OCI-LY1 (cell line): ENCODE data around the gene BTBD10.
A peak's percentile ranks its signal among the peaks of the same experiment; 100 is the strongest.

Source experiments
- H2AFZ ChIP-seq: fragments of 200-600 bp; sonication (generic), shearing (Covaris generic); 2 replicates; pipeline ENCODE4 v1.6.0; 2014; ENCODE audit warnings: antibody characterized with exemption, mild to moderate bottlenecking, low read length
- H3F3A ChIP-seq: fragments of 200-600 bp; sonication (generic), shearing (Covaris generic); 2 replicates; pipeline ENCODE4 v1.6.0; 2014; ENCODE audit warnings: mild to moderate bottlenecking, antibody characterized with exemption, low read length, moderate library complexity; ENCODE audit not compliant: insufficient read depth
- H3K27ac ChIP-seq: fragments of 200-600 bp; sonication (generic); 2 replicates; pipeline ENCODE4 v1.5.1; 2014; ENCODE audit warnings: low read length, mixed run types, mild to moderate bottlenecking, low read depth; ENCODE audit not compliant: poor library complexity, severe bottlenecking
- H3K27me3 ChIP-seq: fragments of 200-600 bp; sonication (generic); 2 replicates; pipeline ENCODE4 v1.6.0; 2014; ENCODE audit warnings: antibody characterized with exemption, mild to moderate bottlenecking, low read length, moderate library complexity; ENCODE audit not compliant: insufficient read depth
- H3K36me3 ChIP-seq: fragments of 200-600 bp; sonication (generic); 2 replicates; pipeline ENCODE4 v1.6.1; 2014; ENCODE audit warnings: mild to moderate bottlenecking, antibody characterized with exemption, low read length, moderate library complexity, mixed read lengths; ENCODE audit not compliant: insufficient read depth
- H3K4me1 ChIP-seq: fragments of 200-600 bp; sonication (generic); 2 replicates; pipeline ENCODE4 v1.5.1; 2014; ENCODE audit warnings: mild to moderate bottlenecking, low read length, moderate library complexity; ENCODE audit not compliant: insufficient read depth, severe bottlenecking
- H3K4me2 ChIP-seq: fragments of 200-600 bp; sonication (generic), shearing (Covaris generic); 2 replicates; pipeline ENCODE4 v1.6.1; 2014; ENCODE audit warnings: low read length
- H3K4me3 ChIP-seq: fragments of 200-600 bp; sonication (generic); 2 replicates; pipeline ENCODE4 v1.5.1; 2014; ENCODE audit warnings: low read length, low read depth, mild to moderate bottlenecking, mixed read lengths; ENCODE audit not compliant: poor library complexity, severe bottlenecking
- H3K79me2 ChIP-seq: fragments of 200-600 bp; shearing (Covaris generic); 2 replicates; pipeline ENCODE4 v1.6.1; 2016; ENCODE audit warnings: mixed run types, low read length, mixed read lengths; ENCODE audit not compliant: insufficient read depth
- H3K9ac ChIP-seq: fragments of 200-600 bp; sonication (generic), shearing (Covaris generic); 2 replicates; pipeline ENCODE4 v1.6.1; 2014; ENCODE audit warnings: mild to moderate bottlenecking, low read length, mixed read lengths
- H3K9me2 ChIP-seq: fragments of 200-600 bp; sonication (generic), shearing (Covaris generic); 2 replicates; pipeline ENCODE4 v1.6.1; 2014; ENCODE audit warnings: low read depth, mild to moderate bottlenecking, low read length, mixed read lengths
- H3K9me3 ChIP-seq: fragments of 200-600 bp; shearing (Covaris generic); 2 replicates; pipeline ENCODE4 v1.6.1; 2014; ENCODE audit warnings: low read length, mixed read lengths
- H4K20me1 ChIP-seq: fragments of 200-600 bp; sonication (generic), shearing (Covaris generic); 2 replicates; pipeline ENCODE4 v1.6.0; 2016; ENCODE audit warnings: mild to moderate bottlenecking, low read length; ENCODE audit not compliant: insufficient read depth
- EZH2 ChIP-seq: fragments of 200-600 bp; sonication (generic), shearing (Covaris generic); IDR thresholded peaks from 2 replicates; pipeline ENCODE4 v1.8.0; 2017; ENCODE audit warnings: borderline replicate concordance, mixed run types, mild to moderate bottlenecking, antibody characterized with exemption, low read length, moderate library complexity, mixed read lengths
- TF ChIP-seq, protein P1 (sequence below): fragments of 200-600 bp; sonication (generic), shearing (Covaris generic); IDR thresholded peaks from 2 replicates; pipeline ENCODE4 v1.5.1; 2017; ENCODE audit warnings: mild to moderate bottlenecking, antibody characterized with exemption, low read length, moderate library complexity, mixed read lengths

The BTBD10 gene

DNA sequence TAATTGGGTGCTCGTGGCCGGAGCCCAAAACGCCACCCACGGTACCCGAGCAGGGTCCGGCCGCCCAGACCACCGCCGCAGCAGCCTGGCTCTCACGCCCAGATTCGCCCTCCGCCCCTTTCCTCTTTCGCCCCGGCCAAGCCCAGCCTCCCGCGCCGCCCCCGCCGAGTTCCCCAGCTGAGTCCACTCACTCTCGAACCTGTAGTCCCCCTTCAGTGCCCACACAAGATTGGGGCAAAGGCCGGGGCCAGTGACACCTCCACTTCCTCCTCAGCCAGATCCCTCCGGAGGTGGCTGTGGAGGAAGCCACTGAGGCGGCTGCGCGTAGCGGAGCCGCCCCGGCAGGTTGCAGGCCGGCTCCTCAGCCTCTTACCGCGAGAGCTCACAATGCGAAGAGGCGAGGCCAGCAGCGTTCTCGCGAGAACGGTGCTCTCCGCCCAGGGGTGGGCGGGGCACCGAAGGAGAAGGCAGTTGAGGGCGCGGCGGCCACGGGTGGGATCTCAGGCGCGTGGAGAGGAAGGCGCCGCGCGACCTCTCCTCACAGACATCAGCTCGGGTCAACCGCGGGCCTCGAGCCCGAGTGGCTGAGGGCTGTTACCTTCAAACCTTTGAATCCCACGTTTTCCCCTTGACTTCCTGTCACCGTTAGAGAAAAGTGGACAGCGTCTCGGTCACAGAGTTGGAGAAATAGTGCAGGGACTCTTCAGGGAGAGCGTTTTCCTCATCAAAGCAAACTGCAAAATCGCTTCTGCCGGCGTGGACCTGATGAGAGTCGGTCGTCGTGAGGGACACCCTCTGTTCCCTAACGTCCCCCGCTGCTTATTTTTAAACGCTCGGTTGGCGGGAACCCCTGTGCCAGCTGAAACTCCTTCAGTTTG lies at the start of gene BTBD10:
TSS of gene BTBD10 (minus strand) at position 322 of the 878 bp plus-strand sequence. CDS start 18,098 bp downstream, outside the sequence.
- Histone ChIP-seq H3K9ac (peak within 1 kb of the TSS; percentile 89), H3K36me3 (peaks cover 4% of the 10 kb centered on the region; the same call in 1 of the 2 replicates), H4K20me1 (no peaks in the 10 kb centered on the region), H3K27me3 (no peaks in the 10 kb centered on the region), H3F3A (no peaks in the 10 kb centered on the region), H3K4me2 (peak within 1 kb of the TSS; percentile 98), H2AFZ (0 out of 2 replicates have a peak within 1 kb of the TSS, but pooled peaks have one; percentile 19), H3K9me3 (no peaks in the 10 kb centered on the region), H3K4me3 (peak within 1 kb of the TSS; percentile 72), H3K79me2 (peaks cover 41% of the 10 kb centered on the region), H3K4me1 (peaks cover 22% of the 10 kb centered on the region), H3K27ac (peak within 1 kb of the TSS; percentile 53), H3K9me2 (no peaks in the 10 kb centered on the region)
- TF ChIP-seq EZH2 = no peak
- TF ChIP-seq, protein P1, sequence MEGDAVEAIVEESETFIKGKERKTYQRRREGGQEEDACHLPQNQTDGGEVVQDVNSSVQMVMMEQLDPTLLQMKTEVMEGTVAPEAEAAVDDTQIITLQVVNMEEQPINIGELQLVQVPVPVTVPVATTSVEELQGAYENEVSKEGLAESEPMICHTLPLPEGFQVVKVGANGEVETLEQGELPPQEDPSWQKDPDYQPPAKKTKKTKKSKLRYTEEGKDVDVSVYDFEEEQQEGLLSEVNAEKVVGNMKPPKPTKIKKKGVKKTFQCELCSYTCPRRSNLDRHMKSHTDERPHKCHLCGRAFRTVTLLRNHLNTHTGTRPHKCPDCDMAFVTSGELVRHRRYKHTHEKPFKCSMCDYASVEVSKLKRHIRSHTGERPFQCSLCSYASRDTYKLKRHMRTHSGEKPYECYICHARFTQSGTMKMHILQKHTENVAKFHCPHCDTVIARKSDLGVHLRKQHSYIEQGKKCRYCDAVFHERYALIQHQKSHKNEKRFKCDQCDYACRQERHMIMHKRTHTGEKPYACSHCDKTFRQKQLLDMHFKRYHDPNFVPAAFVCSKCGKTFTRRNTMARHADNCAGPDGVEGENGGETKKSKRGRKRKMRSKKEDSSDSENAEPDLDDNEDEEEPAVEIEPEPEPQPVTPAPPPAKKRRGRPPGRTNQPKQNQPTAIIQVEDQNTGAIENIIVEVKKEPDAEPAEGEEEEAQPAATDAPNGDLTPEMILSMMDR = no peak

DNA sequence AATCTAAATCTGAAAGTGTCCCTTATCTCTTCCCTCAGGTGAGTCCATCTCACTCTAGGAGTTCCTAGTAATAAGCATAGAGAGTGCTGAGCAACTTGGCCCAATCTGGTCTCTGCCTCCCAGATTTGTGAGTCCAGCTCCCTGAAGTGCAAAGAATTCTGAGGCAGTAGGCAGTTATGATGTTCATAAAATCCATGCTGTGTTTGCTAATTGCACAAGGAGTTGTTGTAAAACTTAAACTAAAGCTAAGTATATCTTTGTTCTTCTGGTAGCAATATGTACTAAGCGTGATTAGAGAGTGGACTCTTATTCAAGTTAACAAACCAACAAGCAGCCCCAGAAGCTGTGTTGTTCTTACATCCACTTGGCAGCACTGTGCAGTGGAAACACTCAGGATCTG lies 40.4 kb upstream of the BTBD10 start:
- Histone ChIP-seq H3K4me2 (no peak overlapping the region), H3K27ac (no peak overlapping the region), H3K27me3 (no peaks in the 10 kb centered on the region), H3K9me2 (no peaks in the 10 kb centered on the region), H3K4me3 (no peak overlapping the region), H3K9me3 (no peaks in the 10 kb centered on the region), H3K36me3 (no peaks in the 10 kb centered on the region), H3K9ac (no peak overlapping the region), H3K79me2 (no peaks in the 10 kb centered on the region), H3K4me1 (no peaks in the 10 kb centered on the region), H3F3A (no peaks in the 10 kb centered on the region), H2AFZ (no peak overlapping the region), H4K20me1 (no peaks in the 10 kb centered on the region)
- TF ChIP-seq EZH2 = no peak
- TF ChIP-seq, protein P1 = no peak

DNA sequence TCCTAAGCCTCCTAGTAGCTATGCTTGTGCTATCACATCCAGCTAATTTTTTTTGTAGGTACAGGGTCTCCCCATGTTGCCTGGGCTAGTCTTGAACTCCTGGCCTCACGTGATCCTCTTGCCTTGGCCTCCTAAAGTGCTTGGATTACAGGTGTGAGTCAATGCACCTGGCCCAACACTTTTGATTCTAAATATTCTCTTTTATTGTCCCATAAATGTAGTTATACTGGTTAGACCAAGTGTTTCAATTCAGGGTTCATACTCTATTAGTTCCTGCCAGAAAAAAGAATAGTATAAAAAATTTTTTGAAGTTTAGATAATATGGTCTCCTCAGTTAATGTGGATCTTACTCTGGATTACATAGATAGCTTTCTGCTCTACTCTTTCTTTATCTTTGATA lies 39.5 kb upstream of the BTBD10 start:
- no peaks in the 10 kb centered on the region for H3K4me1 ChIP-seq
- H3K4me2 ChIP-seq = no peak overlapping the region
- no peaks in the 10 kb centered on the region for H3K36me3 ChIP-seq
- no peaks in the 10 kb centered on the region for H3K27me3 ChIP-seq
- TF ChIP-seq, protein P1 = no peak
- no peak for TF ChIP-seq EZH2
- H3K4me3 ChIP-seq = no peak overlapping the region
- no peaks in the 10 kb centered on the region for H3K9me3 ChIP-seq
- no peak overlapping the region for H2AFZ ChIP-seq
- no peaks in the 10 kb centered on the region for H3K79me2 ChIP-seq
- no peaks in the 10 kb centered on the region for H3K9me2 ChIP-seq
- no peaks in the 10 kb centered on the region for H4K20me1 ChIP-seq
- H3K9ac ChIP-seq = no peak overlapping the region
- no peak overlapping the region for H3K27ac ChIP-seq
- no peaks in the 10 kb centered on the region for H3F3A ChIP-seq
